GM12864 (cell line): ENCODE measurements around the gene FRMPD1.

ENCODE experiments used
- DNase-seq: peaks from one replicate; pipeline ENCODE4 v3.0.0-alpha.2; 2011; ENCODE audit warnings: low read depth
- H3K4me3 ChIP-seq: 2 replicates; pipeline ENCODE4 v1.5.1; 2011; ENCODE audit warnings: mild to moderate bottlenecking, low read depth, low read length, control low read depth
- CTCF ChIP-seq: IDR thresholded peaks from 2 replicates; pipeline ENCODE4 v1.5.1; 2011; ENCODE audit warnings: low read depth, mild to moderate bottlenecking, moderate library complexity, low read length, control low read depth, inconsistent platforms; ENCODE audit errors: missing control alignments

The FRMPD1 gene

GRCh38 chr9:37656936-37657335 is 6.2 kb downstream of the FRMPD1 start:
- TF ChIP-seq CTCF, result no peak
- no peak for DNase-seq
- H3K4me3 ChIP-seq, result no peak overlapping the region

- no peak for DNase-seq
- TF ChIP-seq CTCF, result no peak
Observed at GRCh38 chr9:37660691-37661090, 9.9 kb downstream of the FRMPD1 start.

GRCh38 chr9:37663926-37664325 is 13.2 kb downstream of the FRMPD1 start:
- H3K4me3 ChIP-seq, result no peak overlapping the region
- DNase-seq, result no peak
- no peak for TF ChIP-seq CTCF

More at GRCh38 chr9:37660691-37661090, 9.9 kb downstream of the FRMPD1 start:
- no peak overlapping the region for H3K4me3 ChIP-seq

- no peak for DNase-seq
- no peak for TF ChIP-seq CTCF
- no peak overlapping the region for H3K4me3 ChIP-seq
Observed at GRCh38 chr9:37667706-37668105, 17.0 kb downstream of the FRMPD1 start.

GRCh38 chr9:37668116-37668601 is 17.4 kb downstream of the FRMPD1 start:
- no peak for DNase-seq
- no peak for TF ChIP-seq CTCF
- H3K4me3 ChIP-seq, result no peak overlapping the region

- TF ChIP-seq CTCF, result no peak
- DNase-seq, result no peak
- H3K4me3 ChIP-seq, result no peak overlapping the region
Observed at GRCh38 chr9:37669232-37669631, 18.5 kb downstream of the FRMPD1 start.

- TF ChIP-seq CTCF, result no peak
- DNase-seq, result no peak
Observed at GRCh38 chr9:37675661-37676060, 24.9 kb downstream of the FRMPD1 start.

More at GRCh38 chr9:37675661-37676060, 24.9 kb downstream of the FRMPD1 start:
- no peak overlapping the region for H3K4me3 ChIP-seq
